Ectodermal cell (in vitro differentiated cells): ENCODE data around the gene ZNF277.

Experiments
- H3K27ac ChIP-seq: 2 replicates; pipeline ENCODE4 v1.7.0; 2013; ENCODE audit warnings: mild to moderate bottlenecking, low read depth, low read length; ENCODE audit not compliant: insufficient read depth, poor library complexity, severe bottlenecking
- H3K27me3 ChIP-seq: 2 replicates; pipeline ENCODE4 v1.7.0; 2013; ENCODE audit warnings: mild to moderate bottlenecking, low read length; ENCODE audit not compliant: insufficient read depth, control insufficient read depth, poor library complexity, severe bottlenecking
- H3K36me3 ChIP-seq: one replicate; pipeline ENCODE4 v1.7.0; 2013; ENCODE audit warnings: low read length; ENCODE audit not compliant: control insufficient read depth, insufficient read depth
- H3K4me1 ChIP-seq: one replicate; pipeline ENCODE4 v1.7.0; 2013; ENCODE audit warnings: low read length; ENCODE audit not compliant: control insufficient read depth, insufficient read depth
- H3K4me3 ChIP-seq: 2 replicates; pipeline ENCODE4 v1.7.0; 2013; ENCODE audit warnings: low read depth, low read length, control low read depth; ENCODE audit not compliant: insufficient read depth
- H3K9me3 ChIP-seq: 2 replicates; pipeline ENCODE4 v1.7.0; 2013; ENCODE audit warnings: mild to moderate bottlenecking, low read length, moderate library complexity; ENCODE audit not compliant: control insufficient read depth
- WGBS, 2 experiments: methylation state at CpG; one replicate each; pipeline ENCODE4 v1.1.7; 2013; ENCODE audit warnings: missing lambda C conversion rate in 2 of 2; 5-methylcytosine and 5-hydroxymethylcytosine counted together

Gene ZNF277

DNA sequence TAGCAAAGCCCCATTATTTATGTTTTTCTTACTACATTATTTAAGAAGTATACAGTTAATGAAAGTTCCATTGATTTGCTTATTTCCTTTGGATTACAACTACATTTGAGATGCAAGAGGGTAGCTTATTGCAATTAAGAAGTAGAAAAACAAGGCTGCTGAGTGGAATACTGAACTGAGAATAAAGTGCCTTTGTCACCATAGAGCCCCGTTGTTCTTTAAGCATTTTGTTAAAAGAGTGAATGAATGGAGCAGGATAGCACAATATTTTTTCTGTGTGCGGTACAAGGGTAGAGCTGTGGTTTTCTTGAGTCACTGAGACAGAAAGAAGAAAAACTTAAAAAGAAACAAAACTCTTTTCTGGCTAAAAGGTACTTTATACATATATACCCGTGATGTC is 45.6 kb downstream of the ZNF277 start:
- no peak overlapping the region for H3K27ac ChIP-seq
- H3K4me1 ChIP-seq: peaks cover 16% of the 10 kb centered on the region
- 85 to 88% methylated on average over 3 of the region's 3 CpGs for WGBS, 2 experiments
- H3K27me3 ChIP-seq: peaks cover 30% of the 10 kb centered on the region
- no peak overlapping the region for H3K4me3 ChIP-seq
- no peaks in the 10 kb centered on the region for H3K36me3 ChIP-seq
- no peaks in the 10 kb centered on the region for H3K9me3 ChIP-seq

DNA sequence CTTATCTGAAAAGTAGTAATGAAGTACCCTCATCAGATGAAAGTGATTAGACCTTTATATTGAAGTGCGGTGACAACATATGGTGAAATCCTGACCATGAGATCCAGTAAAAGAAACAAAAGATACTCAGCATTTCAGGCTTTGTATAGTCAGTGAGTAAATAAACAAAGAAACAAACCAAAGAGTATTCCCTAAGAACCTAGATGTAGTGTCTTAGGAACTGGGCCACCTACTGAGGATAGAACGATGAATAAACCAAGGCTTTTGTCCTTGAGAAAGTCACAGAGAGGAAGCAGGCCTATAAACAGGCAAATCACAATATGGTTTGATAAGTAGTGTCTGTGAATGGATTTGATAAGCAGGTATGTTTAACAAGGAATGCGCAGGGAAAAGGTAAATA is 46.2 kb downstream of the ZNF277 start:
- no peaks in the 10 kb centered on the region for H3K36me3 ChIP-seq
- no peaks in the 10 kb centered on the region for H3K9me3 ChIP-seq
- H3K4me1 ChIP-seq: peaks cover 16% of the 10 kb centered on the region
- peaks cover 30% of the 10 kb centered on the region for H3K27me3 ChIP-seq
- no peak overlapping the region for H3K4me3 ChIP-seq
- 51 to 54% methylated on average over 3 of the region's 3 CpGs for WGBS, 2 experiments
- no peak overlapping the region for H3K27ac ChIP-seq

- Histone ChIP-seq H3K27ac (no peak overlapping the region), H3K36me3 (no peaks in the 10 kb centered on the region), H3K9me3 (no peaks in the 10 kb centered on the region), H3K27me3 (peaks cover 24% of the 10 kb centered on the region), H3K4me3 (no peak overlapping the region), H3K4me1 (peaks cover 11% of the 10 kb centered on the region)
- 93 to 96% methylated on average over 1 of the region's 1 CpG for whole genome bisulfite sequencing, 2 experiments
Measured at GRCh38 chr7:112254156-112254555, 47.7 kb downstream of the ZNF277 start.

- Histone ChIP-seq H3K36me3 (no peaks in the 10 kb centered on the region), H3K27ac (peak overlapping the region; percentile 8), H3K4me3 (no peak overlapping the region), H3K4me1 (peaks cover 9% of the 10 kb centered on the region), H3K27me3 (peaks cover 19% of the 10 kb centered on the region), H3K9me3 (no peaks in the 10 kb centered on the region)
- WGBS, 2 experiments: 87 to 89% methylated on average over 6 of the region's 6 CpGs
Measured at GRCh38 chr7:112254709-112255387, 48.4 kb downstream of the ZNF277 start.

DNA sequence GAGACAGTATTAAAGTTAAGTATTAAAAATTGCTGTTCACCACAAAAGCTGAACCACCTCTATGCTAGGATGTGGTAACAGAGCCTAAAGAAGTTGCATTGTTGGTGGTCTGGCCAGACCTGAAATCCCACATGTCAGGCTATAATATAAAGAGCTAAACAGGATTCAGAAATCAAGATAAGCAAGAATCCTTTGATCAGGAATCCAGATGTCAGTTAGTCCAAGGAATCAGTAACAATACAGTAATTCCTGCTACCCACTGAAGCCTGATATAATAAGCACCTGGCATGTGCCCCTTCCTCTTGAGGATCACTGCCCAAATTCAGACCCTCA is 48.9 kb downstream of the ZNF277 start:
- H3K4me3 ChIP-seq: no peak overlapping the region
- peaks cover 9% of the 10 kb centered on the region for H3K4me1 ChIP-seq
- peaks cover 14% of the 10 kb centered on the region for H3K27me3 ChIP-seq
- H3K27ac ChIP-seq: peak overlapping the region; percentile 8
- no peaks in the 10 kb centered on the region for H3K9me3 ChIP-seq
- no peaks in the 10 kb centered on the region for H3K36me3 ChIP-seq

DNA sequence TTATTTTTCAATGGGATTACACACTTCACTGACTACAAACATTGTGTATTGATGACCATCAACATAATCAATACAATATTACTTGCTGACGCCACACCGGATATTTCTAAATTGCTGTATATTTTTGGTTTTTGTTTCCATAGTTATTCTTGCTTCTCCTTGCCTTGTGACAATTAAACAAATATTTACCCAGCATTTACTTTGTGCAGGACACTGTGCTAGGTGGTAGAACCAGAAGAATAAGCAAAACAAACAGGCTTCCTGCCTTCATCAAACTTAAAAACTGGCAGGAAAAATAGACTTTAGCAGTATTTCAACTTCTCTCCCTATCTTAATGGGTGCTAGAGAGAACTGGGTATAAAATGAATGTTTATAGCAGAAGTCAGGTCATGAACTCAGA is 50.6 kb downstream of the ZNF277 start:
- 100% methylated on average over 2 of the region's 2 CpGs; no CpG with 5 or more reads in 1 of the 2 experiments for WGBS, 2 experiments
- H3K27ac ChIP-seq: no peak overlapping the region

GRCh38 chr7:112260911-112261310 is 54.4 kb downstream of the ZNF277 start:
- WGBS, 2 experiments: 96 to 97% methylated on average over 2 of the region's 2 CpGs
- Histone ChIP-seq H3K36me3 (no peaks in the 10 kb centered on the region), H3K9me3 (no peaks in the 10 kb centered on the region), H3K4me3 (no peak overlapping the region), H3K27ac (no peak overlapping the region), H3K27me3 (no peaks in the 10 kb centered on the region), H3K4me1 (peaks cover 7% of the 10 kb centered on the region)

More for the DNA sequence above, 50.6 kb downstream of the ZNF277 start:
- peaks cover 16% of the 10 kb centered on the region for H3K4me1 ChIP-seq
- no peaks in the 10 kb centered on the region for H3K36me3 ChIP-seq
- H3K4me3 ChIP-seq: no peak overlapping the region
- no peaks in the 10 kb centered on the region for H3K27me3 ChIP-seq
- H3K9me3 ChIP-seq: no peaks in the 10 kb centered on the region

- no peak overlapping the region for H3K27ac ChIP-seq
- WGBS, 2 experiments: 64 to 66% methylated on average over 3 of the region's 3 CpGs
- no peaks in the 10 kb centered on the region for H3K36me3 ChIP-seq
- no peaks in the 10 kb centered on the region for H3K27me3 ChIP-seq
- no peaks in the 10 kb centered on the region for H3K9me3 ChIP-seq
- H3K4me3 ChIP-seq: no peak overlapping the region
- peaks cover 7% of the 10 kb centered on the region for H3K4me1 ChIP-seq
Measured at GRCh38 chr7:112262036-112262435, 55.5 kb downstream of the ZNF277 start.

- Histone ChIP-seq H3K4me1 (peaks cover 7% of the 10 kb centered on the region), H3K9me3 (no peaks in the 10 kb centered on the region), H3K27me3 (no peaks in the 10 kb centered on the region), H3K27ac (no peak overlapping the region), H3K36me3 (no peaks in the 10 kb centered on the region), H3K4me3 (no peak overlapping the region)
- WGBS, 2 experiments: 92 to 97% methylated on average over 2 of the region's 2 CpGs
Measured at GRCh38 chr7:112262855-112263487, 56.5 kb downstream of the ZNF277 start.

DNA sequence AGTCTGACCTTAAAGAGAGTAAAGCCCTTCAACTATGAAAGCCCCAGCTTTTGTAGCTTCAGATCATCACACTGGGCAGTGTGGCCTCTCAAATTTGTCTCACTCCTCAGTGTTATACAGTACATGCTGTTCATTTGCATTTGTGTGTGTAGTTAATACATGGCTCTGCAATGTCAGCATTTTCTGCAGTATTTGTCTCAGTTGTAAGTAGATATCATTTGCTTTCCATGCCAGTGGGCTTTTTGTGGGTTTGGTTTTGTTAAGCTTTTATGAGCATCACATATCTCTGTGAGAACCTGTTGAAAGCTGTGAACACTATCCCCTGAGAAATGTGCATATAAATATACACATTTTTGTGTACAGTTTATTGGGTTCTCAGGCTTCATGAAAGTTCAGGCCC is 57.0 kb downstream of the ZNF277 start:
- peaks cover 7% of the 10 kb centered on the region for H3K4me1 ChIP-seq
- H3K27ac ChIP-seq: no peak overlapping the region
- no peaks in the 10 kb centered on the region for H3K9me3 ChIP-seq
- no peaks in the 10 kb centered on the region for H3K36me3 ChIP-seq
- H3K27me3 ChIP-seq: no peaks in the 10 kb centered on the region
- no peak overlapping the region for H3K4me3 ChIP-seq
